ENCODE data around the gene RAPGEFL1. TPM values are rescaled to one million over a fixed set of nuclear protein-coding genes. Genes with fewer than 3 reads are reported as not detected.

The RAPGEFL1 gene
- total and polyA plus RNA-seq, 2 of the 8 experiments (the other 6 are each of a cell fraction or from before 2014, with no cell fraction given) = 20.0 to 20.2 TPM

GRCh38 chr17:40190197-40191021 lies 13.1 kb downstream of the RAPGEFL1 start (continued):
- TF ChIP-seq CHD7 (IDR thresholded peaks at IDR 0.05; ENCODE audit: insufficient replicate concordance, low read length) = no peak
- no peak for TF ChIP-seq SIN3A (conservative IDR thresholded peaks at IDR 0.05 in 1 of 2, IDR thresholded peaks at IDR 0.05 in 1 of 2; ENCODE audit: low read depth in 1 of 2, low read length in 2 of 2)

Data from H1 (cell line).